Activated T-cell treated with anti-CD3 and anti-CD28 coated beads, Interleukin-2, amount 50 U/mL, for 48 hours (primary cell): Measurements from ENCODE around the gene ANTXR1.

ENCODE experiments used
- DNase-seq, 2 experiments: peaks; one replicate each; pipeline ENCODE4 v3.0.0-alpha.2; 2020

ANTXR1 gene

GRCh38 chr2:69141061-69141460, 128.1 kb downstream of the ANTXR1 start:
- no peak for DNase-seq

GRCh38 chr2:69143748-69144360, 130.9 kb downstream of the ANTXR1 start:
- no peak for DNase-seq

- no peak for DNase-seq
Measured at GRCh38 chr2:69145204-69145603, 132.2 kb downstream of the ANTXR1 start.

- DNase-seq, result no peak
Measured at GRCh38 chr2:69147841-69148533, 135.0 kb downstream of the ANTXR1 start.

- no peak for DNase-seq
Measured at GRCh38 chr2:69149631-69150215, 136.7 kb downstream of the ANTXR1 start.

GRCh38 chr2:69151931-69152330, 139.0 kb downstream of the ANTXR1 start:
- no peak for DNase-seq

GRCh38 chr2:69152847-69153583, 140.0 kb downstream of the ANTXR1 start:
- no peak for DNase-seq

- no peak for DNase-seq
Measured at GRCh38 chr2:69154106-69154505, 141.1 kb downstream of the ANTXR1 start.

- DNase-seq, result no peak
Measured at GRCh38 chr2:69156624-69157023, 143.6 kb downstream of the ANTXR1 start.

- DNase-seq, result no peak
Measured at GRCh38 chr2:69157441-69157840, 144.5 kb downstream of the ANTXR1 start.

GRCh38 chr2:69159986-69160385, 147.0 kb downstream of the ANTXR1 start:
- DNase-seq, result no peak

GRCh38 chr2:69162057-69162456, 149.1 kb downstream of the ANTXR1 start:
- no peak for DNase-seq

GRCh38 chr2:69163109-69163508, 150.1 kb downstream of the ANTXR1 start:
- no peak for DNase-seq

- DNase-seq, result no peak
Measured at GRCh38 chr2:69163556-69163955, 150.6 kb downstream of the ANTXR1 start.

GRCh38 chr2:69164061-69164778, 151.2 kb downstream of the ANTXR1 start:
- no peak for DNase-seq

- DNase-seq, result no peak
Measured at GRCh38 chr2:69165091-69165880, 152.3 kb downstream of the ANTXR1 start.

- DNase-seq, result no peak
Measured at GRCh38 chr2:69166465-69166811, 153.5 kb downstream of the ANTXR1 start.

- DNase-seq, result no peak
Measured at GRCh38 chr2:69166812-69167468, 154.0 kb downstream of the ANTXR1 start.

GRCh38 chr2:69167469-69167822, 154.5 kb downstream of the ANTXR1 start:
- DNase-seq, result no peak

GRCh38 chr2:69168144-69168813, 155.3 kb downstream of the ANTXR1 start:
- no peak for DNase-seq

GRCh38 chr2:69168950-69169654, 156.1 kb downstream of the ANTXR1 start:
- no peak for DNase-seq
